ENCODE results near the gene TMEM9.

TMEM9 gene

DNA sequence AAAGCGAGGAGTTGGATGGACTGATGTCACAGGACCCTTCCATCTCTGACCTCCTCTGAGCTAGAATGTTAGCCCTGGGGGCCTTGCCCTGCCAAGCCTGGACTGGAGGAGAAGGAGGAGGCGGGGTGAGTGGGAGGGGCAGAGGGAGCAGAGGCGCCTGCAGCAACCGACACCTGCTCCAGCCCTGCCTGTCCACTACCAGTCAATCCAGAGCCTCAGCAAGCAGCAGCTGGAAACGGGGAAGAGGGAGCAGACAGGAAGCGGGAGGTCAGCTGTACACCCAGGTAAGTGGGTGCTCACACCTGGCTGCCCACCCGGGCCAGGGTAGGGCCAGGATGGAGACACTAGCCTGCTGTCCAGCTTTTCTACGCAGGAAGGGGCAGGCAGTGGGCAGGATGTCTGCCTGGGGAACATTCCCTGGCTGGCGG is 36.4 kb upstream of the TMEM9 start, which contains the start of gene IGFN1:
IGFN1 (plus strand) TSS at position 201 of the 428 bp plus-strand sequence. CDS start 2,470 bp downstream, outside the sequence.
- Mint-ChIP-seq H3K27ac (no peak within 1 kb of the TSS), H3K4me1 (peaks cover 35% of the 10 kb centered on the region), H3K9me3 (no peaks in the 10 kb centered on the region), H3K36me3 (ENCODE audit: low read depth) (no peaks in the 10 kb centered on the region), H3K27me3 (ENCODE audit: low read depth, poor library complexity) (peaks cover 43% of the 10 kb centered on the region), H3K4me3 (no peak within 1 kb of the TSS)
- DNase-seq, result peak; percentile 68
- TF ChIP-seq, protein P1, sequence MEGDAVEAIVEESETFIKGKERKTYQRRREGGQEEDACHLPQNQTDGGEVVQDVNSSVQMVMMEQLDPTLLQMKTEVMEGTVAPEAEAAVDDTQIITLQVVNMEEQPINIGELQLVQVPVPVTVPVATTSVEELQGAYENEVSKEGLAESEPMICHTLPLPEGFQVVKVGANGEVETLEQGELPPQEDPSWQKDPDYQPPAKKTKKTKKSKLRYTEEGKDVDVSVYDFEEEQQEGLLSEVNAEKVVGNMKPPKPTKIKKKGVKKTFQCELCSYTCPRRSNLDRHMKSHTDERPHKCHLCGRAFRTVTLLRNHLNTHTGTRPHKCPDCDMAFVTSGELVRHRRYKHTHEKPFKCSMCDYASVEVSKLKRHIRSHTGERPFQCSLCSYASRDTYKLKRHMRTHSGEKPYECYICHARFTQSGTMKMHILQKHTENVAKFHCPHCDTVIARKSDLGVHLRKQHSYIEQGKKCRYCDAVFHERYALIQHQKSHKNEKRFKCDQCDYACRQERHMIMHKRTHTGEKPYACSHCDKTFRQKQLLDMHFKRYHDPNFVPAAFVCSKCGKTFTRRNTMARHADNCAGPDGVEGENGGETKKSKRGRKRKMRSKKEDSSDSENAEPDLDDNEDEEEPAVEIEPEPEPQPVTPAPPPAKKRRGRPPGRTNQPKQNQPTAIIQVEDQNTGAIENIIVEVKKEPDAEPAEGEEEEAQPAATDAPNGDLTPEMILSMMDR (IDR thresholded peaks at IDR 0.05), result no peak

DNA sequence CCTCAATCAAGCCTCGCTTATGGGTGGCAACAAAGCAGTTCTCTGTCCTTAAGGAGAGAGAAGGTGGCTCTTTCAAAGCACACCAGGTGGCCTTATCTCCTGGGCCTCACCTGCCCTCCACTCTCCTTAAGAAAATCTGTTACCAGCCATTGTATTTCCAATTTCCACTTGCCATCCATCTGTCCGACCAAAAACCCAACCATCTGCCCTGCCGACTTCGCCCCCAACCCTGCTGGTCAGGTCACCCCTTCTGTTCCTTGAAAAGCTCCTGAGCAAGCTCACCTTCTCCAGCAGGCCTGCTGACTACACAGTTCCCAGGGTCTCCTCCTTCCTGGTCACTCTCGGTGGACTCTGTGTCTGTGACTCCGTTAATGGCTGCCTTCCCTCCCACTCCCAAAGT is 35.7 kb upstream of the TMEM9 start:
- no peak overlapping the region for H3K4me3 Mint-ChIP-seq
- H3K36me3 Mint-ChIP-seq (ENCODE audit: low read depth), result no peaks in the 10 kb centered on the region
- H3K27ac Mint-ChIP-seq, result no peak overlapping the region

DNA sequence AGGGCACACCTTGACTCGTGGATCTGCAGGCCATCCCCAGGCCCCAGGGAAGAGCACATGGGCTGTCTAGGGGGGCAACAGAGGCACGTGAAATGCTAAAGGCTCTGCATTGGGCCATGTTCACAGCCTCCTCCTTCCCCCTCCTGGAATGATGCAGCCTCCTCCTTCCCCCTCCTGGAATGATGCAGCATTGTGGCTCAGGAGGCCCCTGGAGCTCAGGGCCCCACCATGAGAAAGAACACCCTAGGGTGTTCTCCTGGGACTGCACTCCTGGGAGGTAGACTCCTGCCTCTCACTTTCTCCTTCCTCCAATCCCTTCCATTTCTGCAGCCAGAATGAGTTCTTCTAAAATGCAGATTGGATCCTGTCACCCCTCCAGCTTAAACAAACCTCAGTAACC is 34.8 kb upstream of the TMEM9 start:
- Mint-ChIP-seq H3K27me3 (ENCODE audit: low read depth, poor library complexity) (peaks cover 48% of the 10 kb centered on the region), H3K4me1 (peaks cover 49% of the 10 kb centered on the region), H3K36me3 (ENCODE audit: low read depth) (no peaks in the 10 kb centered on the region), H3K27ac (no peak overlapping the region), H3K4me3 (no peak overlapping the region), H3K9me3 (no peaks in the 10 kb centered on the region)
- DNase-seq, result no peak
- TF ChIP-seq, protein P1 (IDR thresholded peaks at IDR 0.05), result no peak

More for the DNA sequence above, 35.7 kb upstream of the TMEM9 start:
- Mint-ChIP-seq H3K4me1 (peaks cover 40% of the 10 kb centered on the region), H3K9me3 (no peaks in the 10 kb centered on the region), H3K27me3 (ENCODE audit: low read depth, poor library complexity) (peaks cover 44% of the 10 kb centered on the region)
- no peak for DNase-seq
- TF ChIP-seq, protein P1 (IDR thresholded peaks at IDR 0.05), result no peak

DNA sequence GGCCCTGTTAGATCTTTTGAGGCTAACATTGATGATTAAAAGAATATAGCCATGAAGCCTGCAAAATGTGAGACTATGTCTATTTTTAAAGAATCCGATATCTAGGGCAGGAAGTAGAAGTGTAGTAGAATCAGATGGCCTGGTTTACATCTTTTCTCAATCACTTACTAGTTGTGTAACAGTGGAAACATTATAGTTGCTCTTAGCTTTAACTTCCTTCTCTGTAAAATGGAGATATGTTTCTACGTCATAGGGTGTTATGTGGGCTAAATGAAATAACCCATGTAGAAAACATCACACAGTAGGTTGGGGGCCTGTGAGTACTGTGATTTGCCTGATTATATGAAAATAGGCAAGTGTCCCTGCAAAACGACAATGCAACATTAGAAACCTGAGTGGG is 31.9 kb upstream of the TMEM9 start:
- TF ChIP-seq, protein P1 (IDR thresholded peaks at IDR 0.05), result no peak
- no peaks in the 10 kb centered on the region for H3K9me3 Mint-ChIP-seq
- H3K4me1 Mint-ChIP-seq, result peaks cover 38% of the 10 kb centered on the region
- H3K4me3 Mint-ChIP-seq, result no peak overlapping the region
- peaks cover 67% of the 10 kb centered on the region for H3K27me3 Mint-ChIP-seq (ENCODE audit: low read depth, poor library complexity)
- no peaks in the 10 kb centered on the region for H3K36me3 Mint-ChIP-seq (ENCODE audit: low read depth)
- no peak overlapping the region for H3K27ac Mint-ChIP-seq
- no peak for DNase-seq

DNA sequence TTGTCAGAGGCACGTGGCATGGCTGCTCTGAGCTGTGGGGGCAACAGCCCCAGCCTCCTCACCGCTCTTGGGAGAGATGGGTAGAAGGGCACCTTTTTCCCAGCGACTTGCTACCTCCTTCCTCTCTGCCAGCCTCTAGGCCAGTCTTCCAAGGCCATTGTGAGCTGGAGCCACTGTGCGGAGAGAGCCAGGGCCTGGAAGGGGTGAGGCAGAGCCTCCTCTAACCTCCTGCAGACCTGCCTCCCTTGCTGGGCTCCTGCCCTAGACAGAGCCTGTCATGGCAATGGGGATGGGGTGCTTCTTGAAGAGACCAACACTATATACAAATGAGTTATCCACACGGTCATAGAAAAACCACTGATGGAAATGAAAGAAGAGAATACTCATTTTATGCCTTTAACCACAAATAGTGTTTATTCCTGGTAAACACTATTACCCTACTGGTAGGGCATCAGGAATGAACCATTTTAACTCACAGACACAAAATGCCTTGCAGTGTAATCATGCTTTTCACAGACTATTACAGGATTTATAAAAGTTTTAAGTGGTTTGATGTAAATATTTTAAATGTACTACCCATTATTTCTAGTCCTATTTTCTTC is 31.4 kb upstream of the TMEM9 start:
- H3K27ac Mint-ChIP-seq, result no peak overlapping the region
- no peaks in the 10 kb centered on the region for H3K9me3 Mint-ChIP-seq
- TF ChIP-seq, protein P1 (IDR thresholded peaks at IDR 0.05), result no peak
- no peak overlapping the region for H3K4me3 Mint-ChIP-seq
- no peaks in the 10 kb centered on the region for H3K36me3 Mint-ChIP-seq (ENCODE audit: low read depth)
- H3K27me3 Mint-ChIP-seq (ENCODE audit: low read depth, poor library complexity), result peaks cover 72% of the 10 kb centered on the region
- no peak for DNase-seq
- H3K4me1 Mint-ChIP-seq, result peaks cover 39% of the 10 kb centered on the region

DNA sequence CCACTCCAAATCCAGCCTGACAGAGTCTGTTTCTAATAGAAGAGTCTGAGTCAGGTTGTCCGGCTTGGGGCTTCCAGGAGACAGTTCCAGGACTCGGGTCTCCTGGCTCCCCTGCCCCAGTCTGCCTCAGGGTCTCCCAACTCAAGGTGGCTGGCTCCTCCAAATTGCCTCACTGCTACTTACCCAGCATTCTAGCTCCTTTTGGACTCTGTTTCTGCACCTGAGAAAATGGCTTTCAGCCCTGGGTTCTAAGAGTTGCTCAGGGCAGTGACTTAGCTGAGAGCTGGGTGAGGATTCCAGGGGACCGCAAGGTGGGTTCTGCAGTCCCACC is 30.8 kb upstream of the TMEM9 start:
- Mint-ChIP-seq H3K9me3 (peaks cover under 1% of the 10 kb centered on the region), H3K27me3 (ENCODE audit: low read depth, poor library complexity) (peaks cover 73% of the 10 kb centered on the region), H3K27ac (no peak overlapping the region), H3K4me1 (peaks cover 39% of the 10 kb centered on the region), H3K4me3 (no peak overlapping the region), H3K36me3 (ENCODE audit: low read depth) (no peaks in the 10 kb centered on the region)
- DNase-seq, result no peak
- TF ChIP-seq, protein P1 (IDR thresholded peaks at IDR 0.05), result no peak
